HG03469 (cell line): Measurements from ENCODE around the gene IST1.

ENCODE experiments used
- ATAC-seq: cut with Tn5 transposase; IDR thresholded peaks from one replicate; pipeline ENCODE4 v1.9.1; 2021; ENCODE audit warnings: mild to moderate bottlenecking, moderate library complexity, moderate number of reproducible peaks; ENCODE audit not compliant: unreplicated experiment

Gene IST1

DNA sequence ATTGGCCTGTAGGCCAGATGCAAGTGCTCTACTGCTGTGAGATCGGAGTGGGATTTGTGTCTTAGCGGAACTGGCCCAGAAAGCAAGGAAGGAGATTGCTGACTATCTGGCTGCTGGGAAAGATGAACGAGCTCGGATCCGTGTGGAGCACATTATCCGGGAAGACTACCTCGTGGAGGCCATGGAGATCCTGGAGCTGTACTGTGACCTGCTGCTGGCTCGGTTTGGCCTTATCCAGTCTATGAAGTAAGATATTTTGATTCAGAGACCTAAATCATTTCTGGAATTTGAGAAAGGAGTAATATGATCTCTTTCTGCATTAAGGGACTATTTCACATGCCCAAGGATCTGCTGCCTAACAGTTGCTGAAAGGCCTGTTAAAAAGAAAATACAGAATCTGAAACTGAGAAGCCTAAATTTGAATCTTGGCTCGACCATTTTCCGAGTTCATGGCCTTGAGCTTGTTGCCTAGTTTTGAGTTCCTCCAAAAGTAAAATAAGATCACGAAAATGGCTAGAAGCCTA, 21.1 kb downstream of the IST1 start:
- no peak for ATAC-seq

DNA sequence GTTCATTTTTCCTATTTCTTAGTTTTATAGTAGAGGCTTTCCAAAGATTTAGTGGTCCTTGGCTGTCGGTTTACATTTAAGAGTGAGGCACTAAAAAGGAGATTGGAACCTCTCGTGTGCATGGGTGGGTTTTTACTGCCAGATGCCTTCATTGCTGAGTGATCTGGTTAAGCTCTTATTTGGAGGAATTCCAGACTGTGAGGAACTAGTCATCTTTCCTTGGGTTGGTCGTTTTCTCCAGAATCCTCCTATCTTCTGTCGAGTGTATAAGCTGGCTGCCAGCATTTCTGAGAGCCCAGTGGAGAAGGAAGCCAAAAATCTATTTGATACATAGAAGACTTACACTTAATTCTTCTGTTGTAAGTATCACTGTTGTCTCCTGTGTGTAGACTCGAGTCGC, 22.6 kb downstream of the IST1 start:
- no peak for ATAC-seq

DNA sequence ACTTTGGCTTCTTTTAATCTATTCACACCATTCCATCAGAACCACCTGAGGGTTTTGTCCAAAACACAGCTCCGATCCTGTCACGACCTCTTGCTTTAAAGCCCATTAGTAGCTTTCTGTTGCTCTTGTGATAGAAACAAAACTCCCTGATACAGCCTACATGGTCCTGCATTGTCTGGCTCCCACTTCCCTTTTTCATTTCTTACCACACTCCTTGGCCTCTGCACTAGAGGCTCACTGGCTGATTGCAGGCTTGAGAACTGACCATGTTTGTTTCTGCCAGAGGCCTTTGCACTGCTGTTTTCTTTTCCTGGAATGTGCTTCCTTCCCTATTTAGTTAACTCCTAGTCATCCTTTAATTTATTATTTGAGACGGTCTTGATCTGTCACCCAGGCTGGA, 23.7 kb downstream of the IST1 start:
- no peak for ATAC-seq

DNA sequence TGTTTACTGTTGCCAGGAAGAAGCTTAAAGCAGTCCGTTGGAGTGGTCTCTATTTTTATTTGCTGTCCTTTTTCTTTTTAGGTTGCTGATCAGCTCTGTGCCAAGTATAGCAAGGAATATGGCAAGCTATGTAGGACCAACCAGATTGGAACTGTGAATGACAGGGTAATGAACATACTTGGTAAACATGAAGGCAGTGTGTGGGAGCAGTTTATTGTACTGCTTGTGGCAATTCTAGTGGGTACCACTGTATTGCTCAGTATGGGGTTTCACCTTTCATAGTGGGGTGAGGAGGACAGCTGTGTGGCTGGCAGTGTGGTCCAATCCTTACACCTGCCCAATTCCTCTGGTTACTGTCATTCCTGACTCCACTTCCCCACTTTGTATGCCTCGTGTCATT, 25.3 kb downstream of the IST1 start:
- ATAC-seq: no peak

DNA sequence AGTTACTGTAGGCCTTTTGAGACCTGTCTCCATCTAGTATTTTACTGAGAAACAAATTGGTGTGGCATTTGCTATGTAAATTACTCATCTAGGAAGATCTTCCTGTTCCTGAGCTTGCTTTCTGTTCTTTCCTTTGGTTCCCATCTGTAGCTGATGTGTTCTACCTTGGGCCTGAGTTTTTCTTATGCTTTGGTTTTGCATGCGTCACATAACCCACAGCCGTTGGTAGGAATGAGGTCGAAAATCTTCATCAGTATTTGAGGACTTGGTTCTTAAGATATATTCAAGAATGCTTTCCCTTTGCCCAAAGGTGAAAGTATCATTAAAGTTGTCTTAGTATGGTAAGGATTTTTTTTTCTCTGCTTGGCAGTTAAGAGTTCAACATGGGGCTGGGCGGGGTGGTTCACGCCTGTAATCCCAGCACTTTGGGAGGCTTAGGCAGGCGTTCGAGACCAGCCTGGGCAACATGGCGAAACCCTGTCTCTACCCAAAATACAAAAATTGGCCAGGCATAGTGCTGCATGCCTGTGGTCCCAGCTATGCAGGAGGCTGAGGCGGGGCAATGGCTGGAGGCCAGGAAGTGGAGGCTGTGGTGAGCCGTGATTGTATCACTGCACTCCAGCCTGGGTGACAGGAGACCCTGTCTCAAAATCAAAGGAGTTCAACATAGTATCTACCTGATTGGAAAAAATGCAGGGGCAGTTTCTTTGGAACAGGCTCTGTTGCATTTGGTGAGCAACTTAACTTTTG, 28.8 kb downstream of the IST1 start:
- ATAC-seq: no peak

DNA sequence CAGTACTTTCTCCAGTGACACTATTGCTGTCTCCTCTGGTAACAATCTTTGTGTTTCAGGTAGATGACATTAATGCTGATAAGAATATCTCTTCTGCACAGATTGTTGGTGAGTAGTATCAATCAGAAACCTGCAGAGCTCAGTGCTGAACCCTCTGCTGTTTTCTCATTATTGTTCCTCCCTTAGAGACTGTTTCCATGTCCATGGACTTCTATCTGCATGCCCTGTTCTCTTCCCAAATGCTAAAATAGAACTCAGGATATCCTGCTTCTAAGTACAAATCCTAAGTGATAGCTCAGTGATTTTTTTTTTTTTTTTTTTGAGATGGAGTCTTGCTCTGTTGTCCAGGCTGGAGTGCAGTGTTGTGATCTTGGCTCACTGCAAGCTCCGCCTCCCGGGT, 29.4 kb downstream of the IST1 start:
- ATAC-seq: no peak

DNA sequence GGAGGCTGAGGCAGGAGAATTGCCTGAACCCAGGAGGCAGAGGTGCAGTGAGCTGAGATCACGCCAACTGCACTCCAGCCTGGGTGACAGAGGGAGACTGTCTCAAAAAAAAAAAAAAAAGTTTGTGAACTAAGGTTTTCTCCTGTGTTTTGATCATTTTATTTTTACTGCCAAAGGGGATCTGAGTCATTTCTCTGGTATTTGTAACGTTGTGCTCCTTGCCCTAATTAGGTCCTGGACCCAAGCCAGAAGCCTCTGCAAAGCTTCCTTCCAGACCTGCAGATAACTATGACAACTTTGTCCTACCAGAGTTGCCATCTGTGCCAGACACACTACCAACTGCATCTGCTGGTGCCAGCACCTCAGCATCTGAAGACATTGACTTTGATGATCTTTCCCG, 32.1 kb downstream of the IST1 start:
- ATAC-seq: no peak

DNA sequence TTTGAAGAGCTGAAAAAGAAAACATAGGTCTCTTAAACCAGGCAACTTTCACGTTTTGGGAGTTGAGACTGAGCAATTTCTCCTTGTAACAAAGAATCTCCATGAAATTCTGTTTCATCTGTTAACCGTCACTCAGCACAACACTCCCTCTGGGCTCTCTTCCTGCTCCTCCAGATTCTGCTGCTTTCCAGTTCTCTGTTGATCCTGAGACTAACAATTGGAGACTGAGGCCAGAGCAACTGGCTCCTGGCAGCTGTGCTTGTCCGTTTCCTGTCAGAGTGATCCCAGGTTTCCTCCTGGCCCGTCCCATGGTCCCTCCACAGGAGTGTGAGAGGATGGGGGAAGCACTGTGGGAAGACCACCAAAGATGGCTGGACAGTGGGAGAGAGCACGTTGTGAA, 32.5 kb downstream of the IST1 start:
- no peak for ATAC-seq

DNA sequence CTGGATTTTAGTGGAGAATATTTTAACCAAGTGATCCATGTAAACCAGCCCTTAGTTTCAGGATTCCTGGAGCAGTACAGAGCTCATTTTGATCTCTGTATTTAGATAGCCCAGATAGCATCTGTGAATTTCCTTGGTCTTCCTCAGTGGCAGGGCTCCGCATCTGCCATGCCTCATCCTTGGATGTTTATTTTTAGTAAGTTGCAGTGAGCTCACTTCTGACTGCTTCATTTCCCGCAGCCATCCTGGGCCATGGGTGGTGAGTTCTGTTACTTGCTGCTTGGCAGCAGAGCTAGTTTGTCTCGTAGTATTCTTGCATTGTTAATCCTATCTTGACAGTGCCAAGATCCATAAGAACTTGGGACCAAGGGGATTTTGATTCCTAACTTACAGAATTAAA, 33.7 kb downstream of the IST1 start:
- ATAC-seq: no peak

DNA sequence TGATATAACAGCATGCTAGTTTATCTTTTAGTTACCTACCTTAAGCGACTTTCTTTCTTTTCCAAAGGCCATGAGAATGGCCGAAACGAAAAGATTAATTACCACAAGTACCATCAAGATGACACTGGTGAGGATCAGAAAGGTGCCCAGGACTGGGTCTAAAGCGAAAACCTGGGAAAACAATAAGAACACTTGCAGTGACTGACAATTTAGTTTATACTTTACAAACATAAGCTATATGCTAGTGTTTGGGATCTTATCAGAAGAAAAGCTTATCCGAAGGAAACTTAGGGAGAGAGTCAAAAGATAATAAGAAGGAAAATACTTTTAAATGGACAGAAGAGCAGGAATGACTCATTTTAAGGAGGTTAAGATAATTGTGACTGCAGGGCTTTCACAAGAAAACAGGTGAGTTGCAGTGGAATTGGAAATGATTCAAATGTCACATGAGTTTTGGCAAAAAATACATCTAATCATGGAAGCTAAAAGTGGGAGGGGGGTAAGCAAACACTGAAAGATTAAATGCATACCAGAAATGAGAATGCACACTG, 34.8 kb downstream of the IST1 start:
- ATAC-seq: no peak

DNA sequence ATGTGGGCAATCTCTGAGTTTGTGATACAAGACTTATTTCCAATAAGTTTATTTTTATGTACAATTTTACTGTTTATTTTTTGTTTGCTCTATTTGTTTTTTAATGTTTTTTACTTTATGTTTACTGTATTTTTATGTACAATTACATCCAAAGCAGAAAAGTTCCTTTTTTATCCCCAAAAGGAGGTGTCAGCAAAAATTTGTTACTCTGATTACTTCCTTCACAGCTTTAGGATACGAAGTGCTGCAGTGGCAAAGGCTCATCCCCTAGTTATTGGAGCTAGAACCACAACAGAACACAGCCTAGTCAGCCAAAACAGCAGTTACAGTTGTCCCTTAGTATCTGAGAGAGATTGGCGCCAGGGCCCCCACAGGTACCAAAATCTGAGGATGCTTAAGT, 35.7 kb downstream of the IST1 start:
- ATAC-seq: no peak

DNA sequence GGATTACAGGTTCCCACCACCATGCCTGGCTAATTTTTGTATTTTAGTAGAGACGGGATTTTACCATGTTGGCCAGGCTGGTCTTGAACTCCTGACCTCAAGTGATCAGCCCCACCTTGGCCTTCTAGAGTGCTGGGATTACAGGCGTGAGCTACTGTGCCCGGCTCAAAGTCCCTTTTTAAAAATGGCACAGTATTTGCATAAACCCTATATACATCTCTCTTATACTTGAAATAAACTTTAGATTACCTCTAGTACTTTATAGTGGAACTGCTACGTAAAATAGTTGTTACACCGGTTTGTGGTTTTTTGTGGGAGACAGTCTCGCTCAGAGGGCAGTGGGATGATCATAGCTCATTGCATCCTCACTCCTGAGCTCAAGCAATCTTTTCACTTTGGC, 36.3 kb downstream of the IST1 start:
- ATAC-seq: no peak

DNA sequence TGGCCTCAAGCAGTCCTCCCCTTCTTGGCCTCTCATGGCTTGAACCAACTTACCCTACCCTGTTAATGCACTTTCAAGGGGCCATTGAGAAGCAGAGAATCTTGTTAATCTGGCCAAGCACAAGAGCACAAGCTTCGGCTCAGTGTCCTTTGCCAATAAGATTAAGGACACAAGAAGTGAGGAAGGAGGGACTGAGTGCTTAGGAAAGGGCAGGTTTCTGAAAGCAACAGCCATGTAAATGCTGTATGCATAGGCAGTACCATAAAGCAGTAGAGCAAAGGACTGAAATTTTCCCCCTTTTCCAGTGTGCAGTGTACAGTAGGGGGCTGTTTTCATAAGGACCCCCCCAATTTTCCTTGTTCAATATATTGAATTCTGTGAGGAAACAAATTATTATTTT, 37.7 kb downstream of the IST1 start:
- no peak for ATAC-seq

DNA sequence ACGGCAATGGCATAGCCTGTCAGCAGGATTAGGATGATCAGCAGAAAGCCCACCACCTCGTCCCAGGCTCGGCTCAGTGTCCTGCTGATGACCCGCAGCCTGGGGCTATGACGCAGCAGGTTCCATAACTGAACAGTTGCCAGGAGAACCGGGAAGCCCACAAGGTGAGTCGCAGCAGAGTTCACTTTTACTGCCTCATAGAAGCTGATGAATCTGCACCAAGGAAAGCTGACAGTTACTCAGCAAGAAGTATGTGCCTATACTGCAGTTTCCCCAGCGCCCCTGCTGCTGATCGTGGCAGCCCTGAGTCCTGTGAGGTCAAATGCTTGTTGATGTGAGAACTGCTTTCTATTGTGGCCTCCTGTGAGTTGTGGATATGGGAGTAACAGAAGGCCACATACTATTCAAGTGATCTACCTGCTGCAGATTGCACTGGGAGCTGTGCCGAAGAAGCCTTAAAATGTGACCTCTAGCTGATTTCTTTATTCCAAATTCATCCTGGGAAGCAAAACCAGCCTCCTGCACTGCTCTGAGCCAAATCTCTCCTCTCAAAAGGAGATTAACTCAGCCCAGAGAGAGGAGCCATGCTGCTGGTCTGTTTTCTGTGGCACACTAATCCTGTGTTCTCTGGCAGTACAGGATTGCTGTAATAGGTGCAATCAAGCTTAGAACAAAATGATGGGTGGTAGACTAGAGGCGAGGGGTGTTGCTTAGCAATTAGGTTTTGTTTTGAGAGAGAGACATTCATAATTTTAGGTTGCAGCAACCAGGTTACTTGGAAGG, 38.8 kb downstream of the IST1 start:
- ATAC-seq: no peak

DNA sequence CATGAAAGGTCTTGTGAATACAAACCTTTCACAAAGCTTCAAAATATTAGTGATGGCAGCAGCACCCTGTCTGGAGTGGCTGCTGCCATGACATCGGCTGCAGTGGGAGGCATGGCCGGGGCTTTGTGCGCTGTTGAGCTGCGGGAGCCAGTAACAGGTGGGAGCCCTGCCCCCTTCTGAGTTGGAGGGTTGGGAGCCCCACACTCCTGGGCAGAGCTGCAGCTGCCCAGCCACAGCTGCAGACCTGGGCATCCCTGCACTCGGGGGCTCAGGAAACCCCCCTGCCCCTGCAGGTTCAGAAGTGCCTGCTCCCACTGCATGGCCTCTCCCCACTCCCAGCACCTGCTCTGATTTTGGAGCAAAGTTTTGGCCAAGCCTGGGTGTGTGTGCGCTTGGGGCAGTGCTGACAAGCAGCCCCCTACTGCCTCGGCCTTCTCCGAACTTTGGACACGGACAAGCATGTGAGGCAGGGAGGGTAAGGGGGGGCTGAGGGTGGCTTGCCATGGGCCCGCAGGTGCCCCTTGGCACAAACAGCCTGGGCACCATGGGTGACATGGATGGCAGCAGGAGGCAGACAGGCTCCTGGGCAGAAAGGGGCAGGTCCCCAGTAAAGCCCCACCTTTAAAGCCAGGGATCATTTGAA, 42.7 kb downstream of the IST1 start:
- no peak for ATAC-seq

DNA sequence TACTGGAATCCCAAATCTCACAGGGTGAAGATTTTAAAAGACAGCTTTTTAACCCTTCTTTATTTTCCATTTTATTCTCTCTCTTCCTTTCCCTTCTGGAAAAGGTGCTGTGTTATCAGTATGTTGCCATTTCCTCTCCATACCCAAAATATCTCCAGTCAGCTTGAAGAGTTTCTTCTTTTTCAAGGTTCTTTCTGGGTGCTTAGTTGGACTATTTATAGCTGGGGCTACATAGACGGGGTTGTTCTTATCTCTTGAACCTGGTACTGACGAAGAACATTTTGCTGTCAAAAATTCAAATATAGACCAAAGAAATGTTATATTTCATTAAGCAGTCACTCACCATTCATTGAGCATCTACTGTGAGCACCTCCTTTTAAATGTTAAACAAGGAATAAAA, 48.6 kb downstream of the IST1 start:
- no peak for ATAC-seq

DNA sequence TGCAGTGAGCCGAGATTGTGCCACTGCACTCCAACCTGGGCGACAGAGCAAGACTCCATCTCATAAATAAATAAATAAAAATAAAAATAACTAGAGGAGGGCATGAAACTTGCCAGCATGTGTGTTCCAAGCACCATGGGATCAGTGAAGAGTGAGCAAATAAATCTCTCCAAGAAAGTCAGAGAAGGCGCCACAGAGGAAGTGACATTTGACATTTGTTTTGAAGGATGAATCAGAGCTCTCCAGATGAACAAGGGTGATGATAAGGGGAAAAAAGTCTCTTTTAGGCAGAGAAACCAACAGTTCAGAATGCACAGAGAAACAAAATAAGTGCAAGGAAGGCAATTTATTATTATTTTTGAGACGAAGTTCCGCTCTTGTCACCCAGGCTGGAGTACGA, 50.3 kb downstream of the IST1 start:
- ATAC-seq: no peak

DNA sequence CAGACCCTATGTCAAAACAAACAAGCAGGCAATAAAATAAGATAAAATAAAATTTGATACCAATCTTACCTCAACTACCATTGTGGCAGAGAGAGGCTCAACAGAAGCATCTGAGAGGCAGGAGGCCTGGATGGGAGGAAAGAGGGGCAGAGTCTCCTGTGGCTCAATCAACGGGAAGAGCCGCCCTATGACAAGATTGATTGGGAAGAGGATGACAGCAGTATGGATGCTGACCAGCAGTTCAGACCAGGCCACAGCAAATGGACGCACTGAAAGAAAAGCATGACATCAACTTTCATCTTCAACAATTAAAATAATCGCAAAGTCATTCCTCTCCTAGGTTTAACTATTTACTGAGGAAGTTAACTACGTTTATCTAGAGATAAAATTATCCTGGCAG, 57.5 kb downstream of the IST1 start:
- ATAC-seq: no peak

DNA sequence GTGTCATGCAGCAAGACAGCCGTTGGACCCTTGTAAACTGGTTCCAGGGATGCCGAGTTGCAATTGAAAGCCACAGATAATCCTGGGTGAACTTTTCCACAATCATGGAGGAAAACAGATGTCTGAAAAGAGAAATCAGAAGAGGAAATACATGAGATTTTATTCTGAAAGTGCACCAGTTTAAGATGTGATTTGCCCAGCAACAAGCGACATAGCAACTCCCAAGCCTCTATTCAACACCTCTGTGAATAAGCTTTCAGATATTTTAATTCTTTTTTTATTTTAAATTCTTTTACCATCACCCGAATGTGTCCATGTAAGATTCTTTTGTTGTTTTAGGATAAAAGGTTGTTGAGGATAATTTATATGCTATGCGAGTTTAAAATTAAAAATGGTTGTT, 58.8 kb downstream of the IST1 start:
- ATAC-seq: no peak

DNA sequence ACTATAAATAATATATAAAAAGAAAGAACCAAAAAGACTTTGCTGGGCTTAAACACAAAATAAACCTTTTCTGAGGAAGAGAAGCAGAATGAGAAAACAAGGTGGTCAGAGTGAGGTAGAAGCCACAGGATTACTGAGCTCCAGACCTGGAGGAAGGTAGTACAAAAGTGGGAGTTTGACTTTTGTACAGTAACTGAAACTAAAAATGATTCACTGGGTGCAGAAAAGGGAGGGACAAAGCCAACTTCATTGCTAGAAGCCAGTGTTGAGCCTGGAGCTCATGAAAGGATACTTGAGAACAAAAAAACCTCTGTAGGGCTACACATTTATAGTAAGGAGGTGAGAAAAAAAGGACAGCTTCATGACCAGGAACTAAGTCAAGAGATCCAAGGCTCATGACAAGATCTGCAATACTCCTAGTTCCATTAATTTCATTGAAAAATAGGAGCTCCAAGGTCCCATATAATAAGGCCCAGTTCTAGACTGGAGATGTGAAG, 59.4 kb downstream of the IST1 start:
- no peak for ATAC-seq

DNA sequence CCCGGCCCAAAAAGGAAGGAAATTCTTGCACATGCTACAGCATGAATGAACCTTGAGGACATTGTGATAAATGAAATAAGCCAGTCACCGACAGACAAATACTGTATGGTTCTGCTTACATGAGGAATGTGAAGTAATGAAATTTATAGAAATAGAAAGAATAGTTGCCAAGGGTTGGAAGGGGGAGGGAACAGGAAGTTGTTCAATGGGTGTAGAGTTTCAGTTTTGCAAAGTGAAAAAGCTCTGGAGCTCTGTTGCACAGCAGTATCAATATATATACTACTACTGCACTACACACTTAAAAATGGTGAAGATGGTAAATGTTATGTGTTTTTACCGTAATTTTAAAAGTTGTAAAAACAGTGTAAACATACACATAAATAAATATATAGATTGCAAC, 61.2 kb downstream of the IST1 start:
- no peak for ATAC-seq
